PC-9 (cell line): Measurements from ENCODE around the gene STX8. TPM values are rescaled to one million over a fixed set of nuclear protein-coding genes. Genes with fewer than 3 reads are reported as not detected.

Experiments
- BruUV-seq: library from RNA; stranded (reverse); fragments of 400-500 nt; replicated peaks from 2 replicates; lab custom pipeline; 2021; lab: Mats Ljungman, UMichigan
- CTCF ChIA-PET: fragments of 300-600 bp; sonication (Branson Sonifier 250); formaldehyde crosslinking; loops from one replicate; lab custom pipeline; 2022; ENCODE audit warnings: antibody characterized with exemption; lab: Charles Lee
- POLR2A ChIA-PET: fragments of 300-600 bp; sonication (Branson Sonifier 250); formaldehyde crosslinking; loops from one replicate; lab custom pipeline; 2022; ENCODE audit warnings: antibody characterized with exemption; ENCODE audit not compliant: unreplicated experiment; lab: Charles Lee
- DNase-seq, 2 experiments: peaks; one replicate each; pipeline versions ENCODE4 v3.0.0 to v3.0.0-alpha.2; 2015 to 2022; ENCODE audit warnings: mixed read lengths in 1 of 2
- H2AFZ ChIP-seq: fragments of 200-600 bp; sonication (generic); 2 replicates; pipeline ENCODE4 v1.8.1; 2017; ENCODE audit warnings: antibody characterized with exemption
- H3F3A ChIP-seq: fragments of 200-600 bp; sonication (generic); 2 replicates; pipeline ENCODE4 v1.8.1; 2017; ENCODE audit warnings: antibody characterized with exemption, mild to moderate bottlenecking, low read depth; ENCODE audit not compliant: insufficient read depth
- H3K27ac ChIP-seq: fragments of 200-600 bp; sonication (generic); 2 replicates; pipeline ENCODE4 v1.6.1; 2016; ENCODE audit warnings: mixed run types
- H3K27me3 ChIP-seq: fragments of 200-600 bp; sonication (generic); 2 replicates; pipeline ENCODE4 v1.6.1; 2016; ENCODE audit warnings: low read depth, mixed run types; ENCODE audit not compliant: insufficient read depth
- H3K36me3 ChIP-seq: fragments of 200-600 bp; sonication (generic); 2 replicates; pipeline ENCODE4 v1.6.1; 2016; ENCODE audit warnings: low read depth, mixed run types
- H3K4me1 ChIP-seq: fragments of 200-600 bp; sonication (generic); replicated peaks from 2 replicates; pipeline ENCODE4 v1.6.1; 2016; ENCODE audit warnings: mixed run types; ENCODE audit not compliant: insufficient read depth
- H3K4me2 ChIP-seq: fragments of 200-600 bp; sonication (generic); 2 replicates; pipeline ENCODE4 v1.6.1; 2017; ENCODE audit warnings: mixed run types
- H3K4me3 ChIP-seq: fragments of 200-600 bp; sonication (generic); 2 replicates; pipeline ENCODE4 v1.6.1; 2016; ENCODE audit warnings: mixed run types
- H3K79me2 ChIP-seq: fragments of 200-600 bp; sonication (generic); 2 replicates; pipeline ENCODE4 v1.6.1; 2017; ENCODE audit warnings: low read depth, mixed run types
- H3K9me2 ChIP-seq: fragments of 200-600 bp; sonication (generic); 2 replicates; pipeline ENCODE4 v1.8.1; 2017; ENCODE audit warnings: mild to moderate bottlenecking; ENCODE audit not compliant: insufficient read depth
- H3K9me3 ChIP-seq: fragments of 200-600 bp; sonication (generic); 2 replicates; pipeline ENCODE4 v1.8.1; 2016; ENCODE audit warnings: low read depth; ENCODE audit not compliant: insufficient read depth
- H4K20me1 ChIP-seq: fragments of 200-600 bp; sonication (generic); 2 replicates; pipeline ENCODE4 v1.8.1; 2017; ENCODE audit not compliant: insufficient read depth
- EZH2 ChIP-seq: fragments of 200-600 bp; sonication (generic); IDR thresholded peaks from 2 replicates; pipeline ENCODE4 v1.8.0; 2017; ENCODE audit warnings: antibody characterized with exemption, low read depth
- intact Hi-C: fragments of 100-400 bp; cut with micrococcal nuclease; formaldehyde crosslinking; loops from one replicate; pipeline ENCODE4 v1.10.0; 2022; ENCODE audit not compliant: unreplicated experiment
- total RNA-seq: library from RNA; stranded (reverse); gene quantifications from 2 replicates; pipeline ENCODE4 v1.2.3, GENCODE V29; 2021
- TF ChIP-seq, protein P1 (sequence below): fragments of 200-600 bp; sonication (generic); conservative IDR thresholded peaks from 2 replicates; pipeline ENCODE4 v1.6.1; 2017; ENCODE audit warnings: mixed run types, antibody characterized with exemption, mild to moderate bottlenecking, moderate library complexity

Gene STX8
- total RNA-seq, 1 experiment from 2014 or later: 60.6 TPM

GRCh38 chr17:9204637-9205329, 370.8 kb downstream of the STX8 start:
- intact Hi-C loops: no loop called here
- Histone ChIP-seq H3K36me3 (no peaks in the 10 kb centered on the region), H3F3A (no peaks in the 10 kb centered on the region), H4K20me1 (no peaks in the 10 kb centered on the region), H3K9me2 (no peaks in the 10 kb centered on the region), H3K79me2 (no peaks in the 10 kb centered on the region), H3K27ac (no peak overlapping the region), H3K27me3 (no peaks in the 10 kb centered on the region), H3K4me1 (no peaks in the 10 kb centered on the region), H3K9me3 (no peaks in the 10 kb centered on the region), H3K4me3 (no peak overlapping the region), H2AFZ (no peak overlapping the region), H3K4me2 (no peak overlapping the region)
- ChIA-PET CTCF (no interaction called here), POLR2A (no interaction called here)
- DNase-seq: no peak
- no TSS peak for BruUV-seq
- TF ChIP-seq, protein P1, sequence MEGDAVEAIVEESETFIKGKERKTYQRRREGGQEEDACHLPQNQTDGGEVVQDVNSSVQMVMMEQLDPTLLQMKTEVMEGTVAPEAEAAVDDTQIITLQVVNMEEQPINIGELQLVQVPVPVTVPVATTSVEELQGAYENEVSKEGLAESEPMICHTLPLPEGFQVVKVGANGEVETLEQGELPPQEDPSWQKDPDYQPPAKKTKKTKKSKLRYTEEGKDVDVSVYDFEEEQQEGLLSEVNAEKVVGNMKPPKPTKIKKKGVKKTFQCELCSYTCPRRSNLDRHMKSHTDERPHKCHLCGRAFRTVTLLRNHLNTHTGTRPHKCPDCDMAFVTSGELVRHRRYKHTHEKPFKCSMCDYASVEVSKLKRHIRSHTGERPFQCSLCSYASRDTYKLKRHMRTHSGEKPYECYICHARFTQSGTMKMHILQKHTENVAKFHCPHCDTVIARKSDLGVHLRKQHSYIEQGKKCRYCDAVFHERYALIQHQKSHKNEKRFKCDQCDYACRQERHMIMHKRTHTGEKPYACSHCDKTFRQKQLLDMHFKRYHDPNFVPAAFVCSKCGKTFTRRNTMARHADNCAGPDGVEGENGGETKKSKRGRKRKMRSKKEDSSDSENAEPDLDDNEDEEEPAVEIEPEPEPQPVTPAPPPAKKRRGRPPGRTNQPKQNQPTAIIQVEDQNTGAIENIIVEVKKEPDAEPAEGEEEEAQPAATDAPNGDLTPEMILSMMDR: no peak
- TF ChIP-seq EZH2: no peak

GRCh38 chr17:9203771-9204425, 371.7 kb downstream of the STX8 start:
- Histone ChIP-seq H3K4me3 (no peak overlapping the region), H2AFZ (no peak overlapping the region), H3K4me1 (no peaks in the 10 kb centered on the region), H4K20me1 (no peaks in the 10 kb centered on the region), H3K79me2 (no peaks in the 10 kb centered on the region), H3K9me3 (no peaks in the 10 kb centered on the region), H3F3A (no peaks in the 10 kb centered on the region), H3K9me2 (no peaks in the 10 kb centered on the region), H3K4me2 (no peak overlapping the region), H3K27ac (no peak overlapping the region), H3K36me3 (no peaks in the 10 kb centered on the region), H3K27me3 (no peaks in the 10 kb centered on the region)
- ChIA-PET CTCF (no interaction called here), POLR2A (no interaction called here)
- intact Hi-C loops: no loop called here
- no peak for DNase-seq
- no TSS peak for BruUV-seq
- no peak for TF ChIP-seq EZH2

DNA sequence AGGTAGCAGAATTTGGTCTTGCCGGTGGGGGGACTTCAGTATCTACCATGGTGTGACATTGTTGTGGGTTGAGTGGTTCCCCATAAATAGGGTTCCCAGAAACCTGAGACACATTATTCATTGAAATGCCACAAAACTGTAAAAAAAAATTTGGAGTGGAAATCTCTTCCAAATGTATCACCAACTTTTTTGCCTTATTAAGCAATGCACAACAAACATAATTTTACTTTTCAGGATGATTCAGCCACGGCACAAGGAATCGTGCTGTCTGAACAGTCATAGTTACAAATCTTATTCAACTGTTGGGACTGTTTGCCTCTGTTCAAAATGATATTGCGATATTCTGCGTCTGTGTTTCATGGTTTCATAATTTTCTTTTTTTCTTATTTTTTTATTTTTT, 373.1 kb downstream of the STX8 start:
- H3K27ac ChIP-seq: no peak overlapping the region
- intact Hi-C loops: no loop called here
- H3K79me2 ChIP-seq: no peaks in the 10 kb centered on the region
- H3K36me3 ChIP-seq: no peaks in the 10 kb centered on the region
- ChIA-PET POLR2A (no interaction called here), CTCF (no interaction called here)
- no peak for DNase-seq
- no peaks in the 10 kb centered on the region for H3K27me3 ChIP-seq
- no peak overlapping the region for H2AFZ ChIP-seq
- no peaks in the 10 kb centered on the region for H3K9me3 ChIP-seq
- TF ChIP-seq, protein P1: no peak
- TF ChIP-seq EZH2: no peak
- no peaks in the 10 kb centered on the region for H3K9me2 ChIP-seq
- peaks cover under 1% of the 10 kb centered on the region; the same call in 1 of the 2 replicates for H3F3A ChIP-seq
- BruUV-seq: no TSS peak
- no peak overlapping the region for H3K4me2 ChIP-seq
- no peaks in the 10 kb centered on the region for H4K20me1 ChIP-seq
- H3K4me3 ChIP-seq: no peak overlapping the region
- no peaks in the 10 kb centered on the region for H3K4me1 ChIP-seq
